Activated T-cell treated with anti-CD3 and anti-CD28 coated beads, Interleukin-2, amount 50 U/mL, for 4 hours (primary cell): Measurements from ENCODE around the gene HOXA7. TPM values are rescaled to one million over a fixed set of nuclear protein-coding genes. Genes with fewer than 3 reads are reported as not detected.

ENCODE experiments used
- ATAC-seq, 2 donors: fragments of 200-7000 bp; cut with Tn5 transposase; one replicate each; pipeline ENCODE4 v1.10.0; 2021
- DNase-seq: peaks from one replicate; pipeline ENCODE4 v3.0.0-alpha.2; 2020
- H3K27me3 Mint-ChIP-seq: one replicate; pipeline ENCODE4 v1.8.0; 2021; ENCODE audit warnings: low read depth, mixed read lengths
- H3K36me3 Mint-ChIP-seq: one replicate; pipeline ENCODE4 v1.8.0; 2022; ENCODE audit warnings: mixed read lengths; ENCODE audit not compliant: insufficient read depth
- H3K4me1 Mint-ChIP-seq: one replicate; pipeline ENCODE4 v1.8.0; 2021; ENCODE audit warnings: low read depth, mixed read lengths
- H3K4me3 Mint-ChIP-seq: one replicate; pipeline ENCODE4 v1.8.0; 2021; ENCODE audit warnings: mild to moderate bottlenecking, moderate library complexity, mixed read lengths
- H3K9me3 Mint-ChIP-seq: one replicate; pipeline ENCODE4 v1.8.0; 2021; ENCODE audit warnings: mixed read lengths
- total RNA-seq, 3 donors: library from RNA; stranded (reverse); gene quantifications; one replicate each; pipeline ENCODE4 v1.2.1, GENCODE V29; 2021

HOXA7 gene
- total RNA-seq, 3 donors from 2014 or later, result not detected

GRCh38 chr7:27117887-27118491 lies 38.5 kb downstream of the HOXA7 start:
- H3K4me3 Mint-ChIP-seq, result no peak overlapping the region
- no peaks in the 10 kb centered on the region for H3K4me1 Mint-ChIP-seq
- DNase-seq (no peak), ATAC-seq (no peak)
- H3K27me3 Mint-ChIP-seq, result peaks cover 15% of the 10 kb centered on the region
- H3K36me3 Mint-ChIP-seq, result no peaks in the 10 kb centered on the region
- no peaks in the 10 kb centered on the region for H3K9me3 Mint-ChIP-seq

GRCh38 chr7:27116962-27117886 lies 39.3 kb downstream of the HOXA7 start:
- no peaks in the 10 kb centered on the region for H3K9me3 Mint-ChIP-seq
- H3K4me1 Mint-ChIP-seq, result no peaks in the 10 kb centered on the region
- H3K4me3 Mint-ChIP-seq, result no peak overlapping the region
- no peaks in the 10 kb centered on the region for H3K36me3 Mint-ChIP-seq
- DNase-seq, result no peak
- no peak for ATAC-seq
- peaks cover 16% of the 10 kb centered on the region for H3K27me3 Mint-ChIP-seq

- Mint-ChIP-seq H3K4me1 (no peaks in the 10 kb centered on the region), H3K9me3 (no peaks in the 10 kb centered on the region), H3K36me3 (no peaks in the 10 kb centered on the region), H3K4me3 (no peak overlapping the region), H3K27me3 (peaks cover 24% of the 10 kb centered on the region)
- DNase-seq, result no peak
- no peak for ATAC-seq
Measured at GRCh38 chr7:27116031-27116961, 40.2 kb downstream of the HOXA7 start.

- H3K36me3 Mint-ChIP-seq, result no peaks in the 10 kb centered on the region
- H3K4me3 Mint-ChIP-seq, result no peak overlapping the region
- H3K27me3 Mint-ChIP-seq, result peaks cover 24% of the 10 kb centered on the region
- no peaks in the 10 kb centered on the region for H3K9me3 Mint-ChIP-seq
- DNase-seq (no peak), ATAC-seq (no peak)
- H3K4me1 Mint-ChIP-seq, result no peaks in the 10 kb centered on the region
Measured at GRCh38 chr7:27115221-27116026, 41.1 kb downstream of the HOXA7 start.

GRCh38 chr7:27114881-27115220 lies 41.6 kb downstream of the HOXA7 start:
- no peaks in the 10 kb centered on the region for H3K36me3 Mint-ChIP-seq
- no peak overlapping the region for H3K4me3 Mint-ChIP-seq
- DNase-seq (no peak), ATAC-seq (no peak)
- peaks cover 24% of the 10 kb centered on the region for H3K27me3 Mint-ChIP-seq
- H3K9me3 Mint-ChIP-seq, result no peaks in the 10 kb centered on the region
- H3K4me1 Mint-ChIP-seq, result no peaks in the 10 kb centered on the region

- no peak for DNase-seq
- ATAC-seq, result no peak
- Mint-ChIP-seq H3K36me3 (no peaks in the 10 kb centered on the region), H3K4me3 (no peak overlapping the region), H3K27me3 (peaks cover 24% of the 10 kb centered on the region), H3K9me3 (no peaks in the 10 kb centered on the region), H3K4me1 (no peaks in the 10 kb centered on the region)
Measured at GRCh38 chr7:27113991-27114769, 42.3 kb downstream of the HOXA7 start.

- peaks cover 24% of the 10 kb centered on the region for H3K27me3 Mint-ChIP-seq
Measured at GRCh38 chr7:27112955-27113949, 43.2 kb downstream of the HOXA7 start.

GRCh38 chr7:27112361-27112760 lies 44.1 kb downstream of the HOXA7 start:
- no peaks in the 10 kb centered on the region for H3K4me1 Mint-ChIP-seq

More at GRCh38 chr7:27112955-27113949, 43.2 kb downstream of the HOXA7 start:
- Mint-ChIP-seq H3K36me3 (no peaks in the 10 kb centered on the region), H3K9me3 (no peaks in the 10 kb centered on the region), H3K4me3 (no peak overlapping the region), H3K4me1 (no peaks in the 10 kb centered on the region)
- DNase-seq (no peak), ATAC-seq (no peak)

GRCh38 chr7:27111751-27112277 lies 44.7 kb downstream of the HOXA7 start:
- H3K27me3 Mint-ChIP-seq, result peaks cover 23% of the 10 kb centered on the region
- H3K4me1 Mint-ChIP-seq, result no peaks in the 10 kb centered on the region
- no peaks in the 10 kb centered on the region for H3K36me3 Mint-ChIP-seq
- no peak overlapping the region for H3K4me3 Mint-ChIP-seq
- ATAC-seq, result no peak
- no peak for DNase-seq
- no peaks in the 10 kb centered on the region for H3K9me3 Mint-ChIP-seq

More at GRCh38 chr7:27112361-27112760, 44.1 kb downstream of the HOXA7 start:
- Mint-ChIP-seq H3K9me3 (no peaks in the 10 kb centered on the region), H3K27me3 (peaks cover 23% of the 10 kb centered on the region), H3K4me3 (no peak overlapping the region), H3K36me3 (no peaks in the 10 kb centered on the region)
- DNase-seq (no peak), ATAC-seq (no peak)

- Mint-ChIP-seq H3K4me1 (no peaks in the 10 kb centered on the region), H3K9me3 (no peaks in the 10 kb centered on the region), H3K27me3 (peaks cover 23% of the 10 kb centered on the region), H3K4me3 (no peak overlapping the region), H3K36me3 (no peaks in the 10 kb centered on the region)
- ATAC-seq, result no peak
- no peak for DNase-seq
Measured at GRCh38 chr7:27111042-27111750, 45.3 kb downstream of the HOXA7 start.

- Mint-ChIP-seq H3K4me3 (no peak overlapping the region), H3K9me3 (no peaks in the 10 kb centered on the region), H3K27me3 (peaks cover 29% of the 10 kb centered on the region), H3K36me3 (no peaks in the 10 kb centered on the region), H3K4me1 (no peaks in the 10 kb centered on the region)
- ATAC-seq (no peak), DNase-seq (no peak)
Measured at GRCh38 chr7:27110186-27111031, 46.1 kb downstream of the HOXA7 start.
